ENCODE results near the gene TPCN2. TPM values are rescaled to one million over a fixed set of nuclear protein-coding genes. Genes with fewer than 3 reads are reported as not detected.
"Not testable (repeated sequence)": the region's sequence is repeated elsewhere in the genome, so short reads cannot be mapped to it uniquely, and the experiment has no call there.

The TPCN2 gene
- 1 to 10 TPM; 1.4 to 4.1 (median 3.3) TPM for total RNA-seq

GRCh38 chr11:69048694-69049489 is at the start of gene TPCN2:
TPCN2 (plus strand) TSS chr11:69048932; CDS start chr11:69048998, 66 bp downstream.
- H3K4me3 ChIP-seq: peak within 1 kb of the TSS; percentile 67 to 97 (median 92)
- H3K27ac ChIP-seq: peak within 1 kb of the TSS; percentile 78 to 92 (median 89)
- no peaks in the 10 kb centered on the region for H3K36me3 ChIP-seq
- peaks cover 17 to 29% of the 10 kb centered on the region in 2 donors for H3K4me1 ChIP-seq
- H3K27me3 ChIP-seq: no peaks in the 10 kb centered on the region
- DNase-seq (peak; percentile 88), ATAC-seq (peak; percentile 97 to 98)
- in situ Hi-C loops (cut with MboI; ENCODE audit: low sequenced_read_pairs in 4 of 4) (no loop called here), intact Hi-C loops (cut with DNase I; ENCODE audit: low total_unique reads) (no loop called here)
- TF ChIP-seq CTCF (IDR thresholded peaks at IDR 0.05 in 4 of 5, conservative IDR thresholded peaks at IDR 0.05 in 1 of 5): no peak
- TF ChIP-seq POLR2A (IDR thresholded peaks at IDR 0.05): peak; percentile 70 to 74
- H3K9me3 ChIP-seq: no peaks in the 10 kb centered on the region

GRCh38 chr11:68999093-68999747 is 49.5 kb upstream of the TPCN2 start:
- TF ChIP-seq POLR2A (IDR thresholded peaks at IDR 0.05) (no peak), CTCF (IDR thresholded peaks at IDR 0.05 in 4 of 5, conservative IDR thresholded peaks at IDR 0.05 in 1 of 5) (no peak)
- no peaks in the 10 kb centered on the region for H3K4me1 ChIP-seq
- no peaks in the 10 kb centered on the region for H3K36me3 ChIP-seq
- in situ Hi-C loops (cut with MboI; ENCODE audit: low sequenced_read_pairs in 4 of 4) (no loop called here), intact Hi-C loops (cut with DNase I; ENCODE audit: low total_unique reads) (no loop called here)
- peaks cover 3 to 9% (median 7%) of the 10 kb centered on the region in 3 donors for H3K27me3 ChIP-seq
- H3K9me3 ChIP-seq: no peaks in the 10 kb centered on the region
- peak overlapping the region in 2 of 4 donors; percentile 24 to 48 for H3K27ac ChIP-seq
- ATAC-seq (no peak), DNase-seq (no peak)
- no peak overlapping the region for H3K4me3 ChIP-seq

GRCh38 chr11:68999748-69000355 is 48.9 kb upstream of the TPCN2 start:
- H3K4me1 ChIP-seq; H3K4me3 ChIP-seq; H3K27me3 ChIP-seq; DNase-seq; H3K9me3 ChIP-seq; H3K36me3 ChIP-seq; ATAC-seq; in situ Hi-C loops (cut with MboI; ENCODE audit: low sequenced_read_pairs in 4 of 4); intact Hi-C loops (cut with DNase I; ENCODE audit: low total_unique reads): not testable (repeated sequence)
- peak overlapping the region in 1 of 4 donors; percentile 24 for H3K27ac ChIP-seq

- no peak for ATAC-seq
- peaks cover 0 to 9% (median 3%) of the 10 kb centered on the region in 3 donors for H3K27me3 ChIP-seq
Observed at GRCh38 chr11:69000391-69000790, 48.3 kb upstream of the TPCN2 start.

More at GRCh38 chr11:69000391-69000790, 48.3 kb upstream of the TPCN2 start:
- H3K27ac ChIP-seq: peak overlapping the region in 3 of 4 donors; percentile 13 to 61 (median 40)
- DNase-seq: no peak
- no peak overlapping the region for H3K4me3 ChIP-seq
- H3K36me3 ChIP-seq: no peaks in the 10 kb centered on the region
- intact Hi-C loops (cut with DNase I; ENCODE audit: low total_unique reads) (no loop called here), in situ Hi-C loops (cut with MboI; ENCODE audit: low sequenced_read_pairs in 4 of 4) (no loop called here)
- H3K4me1 ChIP-seq: no peaks in the 10 kb centered on the region
- TF ChIP-seq CTCF (IDR thresholded peaks at IDR 0.05 in 4 of 5, conservative IDR thresholded peaks at IDR 0.05 in 1 of 5): no peak
- no peak for TF ChIP-seq POLR2A (IDR thresholded peaks at IDR 0.05)
- H3K9me3 ChIP-seq: no peaks in the 10 kb centered on the region

Measured in gastrocnemius medialis (tissue), 4 donors.